ENCODE data around the gene BICRA. TPM values are rescaled to one million over a fixed set of nuclear protein-coding genes. Genes with fewer than 3 reads are reported as not detected.
A peak's percentile ranks its signal among the peaks of the same experiment; 100 is the strongest.

The BICRA gene
- total and polyA plus RNA-seq, 9 of the 15 experiments (the other 6 are each of a cell fraction or from before 2014, with no cell fraction given), result 0.01 to 8.8 (median 1.2) TPM

DNA sequence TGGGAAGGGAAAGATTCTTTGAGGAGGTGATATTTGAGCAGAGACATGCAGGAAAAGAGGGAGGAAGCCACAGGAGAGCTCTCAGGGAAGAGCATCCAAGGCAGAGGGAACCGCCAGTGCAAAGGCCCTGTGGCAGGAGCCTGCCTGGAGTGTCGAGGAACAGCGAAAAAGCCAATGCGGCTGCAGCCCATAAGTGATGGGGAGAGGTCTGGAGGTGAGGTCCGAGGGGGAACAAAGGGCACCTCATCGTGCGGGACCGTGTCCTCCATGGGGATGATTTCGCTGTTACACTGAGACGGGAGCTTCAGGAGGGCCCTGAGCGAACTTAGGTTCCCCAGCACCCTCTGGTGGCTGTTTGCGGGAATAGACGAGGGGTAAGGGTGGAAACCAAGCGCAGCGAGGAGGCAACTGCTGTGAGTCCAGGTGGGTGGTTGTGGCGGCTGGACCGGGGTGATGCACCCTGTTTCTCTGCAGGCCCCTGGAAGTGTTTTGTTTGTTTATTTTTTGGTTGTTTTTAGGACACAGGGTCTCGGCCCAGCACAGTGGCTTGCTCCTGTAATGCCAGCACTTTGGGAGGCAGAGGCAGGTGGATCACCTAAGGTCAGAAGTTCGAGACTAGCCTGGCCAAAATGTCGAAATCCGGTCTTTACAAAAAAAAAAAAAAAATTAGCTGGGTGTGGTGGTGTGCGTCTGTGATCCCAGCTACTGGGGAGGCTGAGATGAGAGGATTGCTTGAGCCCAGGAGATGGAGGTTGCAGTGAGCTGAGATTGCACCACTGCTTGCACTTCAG is 98.4 kb downstream of the BICRA start (continued):
- no peak for TF ChIP-seq ZNF764 (CRISPR knock-in tag; IDR thresholded peaks at IDR 0.05; ENCODE audit: low read depth)
- TF ChIP-seq ADNP (tag; IDR thresholded peaks at IDR 0.05), result peak; percentile 89
- no peak for TF ChIP-seq SMAD2 (IDR thresholded peaks at IDR 0.05; ENCODE audit: low read depth, low read length)
- TF ChIP-seq, protein P1, sequence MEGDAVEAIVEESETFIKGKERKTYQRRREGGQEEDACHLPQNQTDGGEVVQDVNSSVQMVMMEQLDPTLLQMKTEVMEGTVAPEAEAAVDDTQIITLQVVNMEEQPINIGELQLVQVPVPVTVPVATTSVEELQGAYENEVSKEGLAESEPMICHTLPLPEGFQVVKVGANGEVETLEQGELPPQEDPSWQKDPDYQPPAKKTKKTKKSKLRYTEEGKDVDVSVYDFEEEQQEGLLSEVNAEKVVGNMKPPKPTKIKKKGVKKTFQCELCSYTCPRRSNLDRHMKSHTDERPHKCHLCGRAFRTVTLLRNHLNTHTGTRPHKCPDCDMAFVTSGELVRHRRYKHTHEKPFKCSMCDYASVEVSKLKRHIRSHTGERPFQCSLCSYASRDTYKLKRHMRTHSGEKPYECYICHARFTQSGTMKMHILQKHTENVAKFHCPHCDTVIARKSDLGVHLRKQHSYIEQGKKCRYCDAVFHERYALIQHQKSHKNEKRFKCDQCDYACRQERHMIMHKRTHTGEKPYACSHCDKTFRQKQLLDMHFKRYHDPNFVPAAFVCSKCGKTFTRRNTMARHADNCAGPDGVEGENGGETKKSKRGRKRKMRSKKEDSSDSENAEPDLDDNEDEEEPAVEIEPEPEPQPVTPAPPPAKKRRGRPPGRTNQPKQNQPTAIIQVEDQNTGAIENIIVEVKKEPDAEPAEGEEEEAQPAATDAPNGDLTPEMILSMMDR (IDR thresholded peaks at IDR 0.05 in 2 of 3, conservative IDR thresholded peaks at IDR 0.05 in 1 of 3; ENCODE audit: insufficient read depth in 2 of 3, low read depth in 1 of 3, low read length in 3 of 3), result peak; percentile 90 to 95 (median 92)
- TF ChIP-seq HDAC8 (tag; IDR thresholded peaks at IDR 0.05), result no peak
- TF ChIP-seq UBTF (IDR thresholded peaks at IDR 0.05; ENCODE audit: borderline replicate concordance in 1 of 2, low read depth in 2 of 2, low read length in 2 of 2), result no peak
- no peak for TF ChIP-seq NCOA6 (IDR thresholded peaks at IDR 0.05)
- no peak for TF ChIP-seq ZNF408 (CRISPR knock-in tag; IDR thresholded peaks at IDR 0.05; ENCODE audit: low read depth)
- TF ChIP-seq ZNF311 (CRISPR knock-in tag; IDR thresholded peaks at IDR 0.05), result no peak
- no peak for TF ChIP-seq ETV6 (IDR thresholded peaks at IDR 0.05; ENCODE audit: borderline replicate concordance in 1 of 2, low read depth in 2 of 2, low read length in 1 of 2)
- no peak for TF ChIP-seq ETV6 (CRISPR knock-in tag; IDR thresholded peaks at IDR 0.05; ENCODE audit: borderline replicate concordance)
- no peak for TF ChIP-seq PATZ1 (CRISPR knock-in tag; IDR thresholded peaks at IDR 0.05; ENCODE audit: borderline replicate concordance)
- TF ChIP-seq ZBTB12 (CRISPR knock-in tag; IDR thresholded peaks at IDR 0.05), result no peak
- TF ChIP-seq MTA2 (IDR thresholded peaks at IDR 0.05; ENCODE audit: low read depth), result no peak
- TF ChIP-seq FOXA1 (IDR thresholded peaks at IDR 0.05; ENCODE audit: borderline replicate concordance), result no peak
- no peak for TF ChIP-seq ZNF41 (CRISPR knock-in tag; conservative IDR thresholded peaks at IDR 0.05)
- TF ChIP-seq SMARCE1 (IDR thresholded peaks at IDR 0.05), result no peak
- no peak for TF ChIP-seq PHB (CRISPR knock-in tag; IDR thresholded peaks at IDR 0.05)
- TF ChIP-seq NBN (IDR thresholded peaks at IDR 0.05; ENCODE audit: low read depth), result no peak
- TF ChIP-seq SMARCA5 (IDR thresholded peaks at IDR 0.05), result peak; percentile 97

Data from K562 (cell line).